NCI-H1048 (cell line): Measurements from ENCODE around the gene ST3GAL4.
"Not testable (repeated sequence)": the region's sequence is repeated elsewhere in the genome, so short reads cannot be mapped to it uniquely, and the experiment has no call there.

Experiments
- DNase-seq: peaks from one replicate; lab custom pipeline; 2025; lab: John Stamatoyannopoulos, UW

Gene ST3GAL4

GRCh38 chr11:126387857-126388256 lies 32.4 kb downstream of the ST3GAL4 start:
- no peak for DNase-seq

- no peak for DNase-seq
Observed at GRCh38 chr11:126390272-126390867, 34.9 kb downstream of the ST3GAL4 start.

- DNase-seq, result no peak
Observed at GRCh38 chr11:126391286-126391954, 35.9 kb downstream of the ST3GAL4 start.

GRCh38 chr11:126391970-126392632 lies 36.6 kb downstream of the ST3GAL4 start:
- DNase-seq, result no peak

GRCh38 chr11:126392633-126393013 lies 37.1 kb downstream of the ST3GAL4 start:
- DNase-seq, result no peak

GRCh38 chr11:126393143-126393542 lies 37.7 kb downstream of the ST3GAL4 start:
- no peak for DNase-seq

GRCh38 chr11:126394036-126394435 lies 38.5 kb downstream of the ST3GAL4 start:
- no peak for DNase-seq

- DNase-seq, result not testable (repeated sequence)
Observed at GRCh38 chr11:126394634-126395072, 39.2 kb downstream of the ST3GAL4 start.

- not testable (repeated sequence) for DNase-seq
Observed at GRCh38 chr11:126395784-126396183, 40.3 kb downstream of the ST3GAL4 start.

GRCh38 chr11:126396266-126396665 lies 40.8 kb downstream of the ST3GAL4 start:
- DNase-seq, result not testable (repeated sequence)

- DNase-seq, result no peak
Observed at GRCh38 chr11:126396965-126397364, 41.5 kb downstream of the ST3GAL4 start.

- no peak for DNase-seq
Observed at GRCh38 chr11:126398296-126398695, 42.8 kb downstream of the ST3GAL4 start.

- DNase-seq, result no peak
Observed at GRCh38 chr11:126398721-126399120, 43.2 kb downstream of the ST3GAL4 start.

GRCh38 chr11:126400019-126400418 lies 44.5 kb downstream of the ST3GAL4 start:
- no peak for DNase-seq

GRCh38 chr11:126400479-126400878 lies 45.0 kb downstream of the ST3GAL4 start:
- no peak for DNase-seq

- DNase-seq, result no peak
Observed at GRCh38 chr11:126403022-126403581, 47.6 kb downstream of the ST3GAL4 start.

GRCh38 chr11:126403658-126404057 lies 48.2 kb downstream of the ST3GAL4 start:
- no peak for DNase-seq

- DNase-seq, result no peak
Observed at GRCh38 chr11:126404367-126404766, 48.9 kb downstream of the ST3GAL4 start.

GRCh38 chr11:126405374-126405773 lies 49.9 kb downstream of the ST3GAL4 start:
- DNase-seq, result no peak

GRCh38 chr11:126405906-126406305 lies 50.4 kb downstream of the ST3GAL4 start:
- DNase-seq, result no peak

- DNase-seq, result no peak
Observed at GRCh38 chr11:126406368-126406767, 50.9 kb downstream of the ST3GAL4 start.

GRCh38 chr11:126407101-126407521 lies 51.6 kb downstream of the ST3GAL4 start:
- no peak for DNase-seq
